ENCODE data around the gene CNPY4.

The CNPY4 gene

GRCh38 chr7:100169147-100169850 is 49.9 kb downstream of the CNPY4 start:
- no peak for DNase-seq

DNA sequence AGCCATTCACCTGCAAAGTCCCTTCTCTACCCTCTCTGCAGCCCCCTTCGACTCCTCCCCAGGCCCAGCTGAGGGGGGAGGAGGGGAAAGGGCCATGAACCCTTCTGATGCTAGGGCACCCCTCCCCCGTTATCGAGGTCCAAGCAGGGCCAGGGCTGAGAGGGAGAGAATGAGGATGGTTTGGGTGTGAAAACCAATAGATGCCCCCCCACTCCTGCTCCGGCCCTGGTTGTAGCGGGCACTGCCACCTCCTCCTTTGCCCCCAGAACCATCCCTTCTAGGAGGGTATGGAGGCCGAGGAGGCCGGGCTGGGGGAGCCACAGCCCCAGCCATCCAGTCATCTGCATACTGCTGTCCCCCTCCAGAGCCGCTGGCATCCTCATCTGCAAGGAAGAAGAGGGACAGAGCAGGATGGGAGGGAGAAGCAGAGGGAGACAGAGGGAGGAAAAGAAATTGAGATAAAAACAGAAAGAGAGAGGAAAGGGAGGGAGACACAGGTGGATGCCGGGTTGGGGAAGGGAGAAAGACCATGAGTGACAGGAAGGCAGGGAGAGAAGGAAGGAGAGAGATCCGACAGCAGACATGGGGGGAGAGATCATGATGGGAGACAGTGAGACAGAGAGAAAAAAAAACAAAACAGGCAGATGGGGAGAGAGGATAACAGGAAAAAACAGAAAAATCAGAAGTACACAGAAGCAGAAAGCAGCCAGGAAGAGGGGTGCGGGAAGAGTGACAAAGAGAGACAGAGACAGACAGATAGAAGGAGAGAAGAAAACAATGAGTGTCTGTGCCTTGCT is 50.9 kb downstream of the CNPY4 start:
- no peak for DNase-seq

GRCh38 chr7:100171087-100171681 is 51.8 kb downstream of the CNPY4 start:
- DNase-seq, result no peak

- no peak for DNase-seq
Measured at GRCh38 chr7:100171840-100172239, 52.4 kb downstream of the CNPY4 start.

- no peak for DNase-seq
Measured at GRCh38 chr7:100173806-100174495, 54.5 kb downstream of the CNPY4 start.

GRCh38 chr7:100174582-100174981 is 55.1 kb downstream of the CNPY4 start:
- DNase-seq, result no peak
